ENCODE measurements around the gene PERCC1.

The PERCC1 gene

DNA sequence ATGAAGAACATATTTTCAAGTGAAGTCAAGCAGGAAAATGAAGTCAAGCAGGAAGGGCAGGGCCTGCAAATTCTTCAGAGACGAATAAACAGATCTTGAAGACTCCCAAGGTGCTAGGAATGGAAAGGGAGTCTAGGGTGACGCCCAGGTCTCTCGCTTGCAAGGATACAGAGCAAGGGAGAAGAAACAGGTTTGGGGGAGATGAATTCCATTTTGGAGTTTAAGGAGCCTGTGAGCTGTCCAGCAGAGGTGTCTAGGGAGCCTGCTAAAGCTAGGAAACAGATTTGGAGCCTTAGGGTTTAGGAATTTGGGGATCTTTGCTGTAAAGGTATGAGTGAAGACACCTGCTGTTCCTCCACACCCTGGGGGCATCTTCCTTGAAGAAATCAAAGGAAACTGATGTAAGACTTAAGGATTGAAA, 14.3 kb upstream of the PERCC1 start:
- TF ChIP-seq, protein P1, sequence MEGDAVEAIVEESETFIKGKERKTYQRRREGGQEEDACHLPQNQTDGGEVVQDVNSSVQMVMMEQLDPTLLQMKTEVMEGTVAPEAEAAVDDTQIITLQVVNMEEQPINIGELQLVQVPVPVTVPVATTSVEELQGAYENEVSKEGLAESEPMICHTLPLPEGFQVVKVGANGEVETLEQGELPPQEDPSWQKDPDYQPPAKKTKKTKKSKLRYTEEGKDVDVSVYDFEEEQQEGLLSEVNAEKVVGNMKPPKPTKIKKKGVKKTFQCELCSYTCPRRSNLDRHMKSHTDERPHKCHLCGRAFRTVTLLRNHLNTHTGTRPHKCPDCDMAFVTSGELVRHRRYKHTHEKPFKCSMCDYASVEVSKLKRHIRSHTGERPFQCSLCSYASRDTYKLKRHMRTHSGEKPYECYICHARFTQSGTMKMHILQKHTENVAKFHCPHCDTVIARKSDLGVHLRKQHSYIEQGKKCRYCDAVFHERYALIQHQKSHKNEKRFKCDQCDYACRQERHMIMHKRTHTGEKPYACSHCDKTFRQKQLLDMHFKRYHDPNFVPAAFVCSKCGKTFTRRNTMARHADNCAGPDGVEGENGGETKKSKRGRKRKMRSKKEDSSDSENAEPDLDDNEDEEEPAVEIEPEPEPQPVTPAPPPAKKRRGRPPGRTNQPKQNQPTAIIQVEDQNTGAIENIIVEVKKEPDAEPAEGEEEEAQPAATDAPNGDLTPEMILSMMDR (IDR thresholded peaks at IDR 0.05; ENCODE audit: control extremely low read depth, extremely low read depth, low read depth, missing control alignments), result no peak
- ChIA-PET POLR2A (interaction anchor here (0.6 kb wide), 1 partner anchor 8 kb away, joined by 4 read pairs; no protein-coding TSS in a partner anchor), CTCF (no interaction called here)
- DNase-seq (ENCODE audit: extremely low spot score), result no peak

DNA sequence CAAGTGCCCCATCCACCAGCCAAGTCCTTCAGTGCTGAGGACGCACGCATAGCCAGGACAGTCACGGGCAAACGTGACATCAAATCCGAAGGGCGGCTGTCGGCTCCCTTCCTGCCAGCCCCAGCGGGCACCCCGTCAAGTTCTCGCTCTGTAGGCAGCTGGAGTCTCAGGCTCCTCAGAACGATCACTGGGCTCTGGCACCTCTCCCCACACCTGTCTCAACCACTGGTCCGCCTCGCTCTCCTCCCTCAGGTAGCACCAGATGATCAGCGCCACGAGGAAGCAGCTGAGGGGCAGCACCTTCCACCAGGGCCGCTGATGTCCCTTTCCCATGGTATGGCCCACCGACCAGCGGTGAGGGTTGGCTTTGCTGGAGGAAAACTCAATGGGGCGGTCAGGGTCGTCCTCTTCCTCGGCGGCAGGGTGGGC, 10.8 kb upstream of the PERCC1 start:
- no peak for DNase-seq (ENCODE audit: extremely low spot score)
- TF ChIP-seq, protein P1 (IDR thresholded peaks at IDR 0.05; ENCODE audit: control extremely low read depth, extremely low read depth, low read depth, missing control alignments), result no peak
- ChIA-PET CTCF (interaction anchor here (0.7 to 1.4 kb wide), 4 partner anchors 56 to 363 kb away, joined by 3 to 4 read pairs (median 3); partner anchors contain the start of genes MAPK8IP3, NUBP2 and SPSB3), POLR2A (interaction anchor here (1.0 to 1.5 kb wide), 2 partner anchors 51 to 545 kb away, joined by 3 to 4 read pairs; no protein-coding TSS in a partner anchor)

DNA sequence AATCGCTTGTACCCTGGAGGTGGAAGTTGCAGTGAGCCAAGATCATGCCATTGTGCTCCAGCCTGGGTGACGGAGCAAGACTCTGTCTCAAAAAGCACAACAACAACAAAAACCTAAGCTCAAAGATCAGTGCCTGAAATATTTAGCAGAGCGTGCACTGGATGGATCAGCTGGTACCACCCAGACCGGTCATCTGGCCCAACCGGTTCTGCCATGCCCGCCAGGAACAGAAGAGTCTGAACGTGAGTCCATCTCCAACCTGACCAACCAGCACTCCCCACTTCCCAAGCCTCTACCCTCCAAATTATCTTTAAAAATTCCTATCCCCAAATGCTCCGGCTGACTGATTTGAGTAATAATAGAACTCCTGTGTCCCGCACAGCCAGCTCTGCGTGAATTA, 8.8 kb upstream of the PERCC1 start:
- TF ChIP-seq, protein P1 (IDR thresholded peaks at IDR 0.05; ENCODE audit: control extremely low read depth, extremely low read depth, low read depth, missing control alignments), result no peak
- ChIA-PET POLR2A (no interaction called here), CTCF (no interaction called here)
- no peak for DNase-seq (ENCODE audit: extremely low spot score)

DNA sequence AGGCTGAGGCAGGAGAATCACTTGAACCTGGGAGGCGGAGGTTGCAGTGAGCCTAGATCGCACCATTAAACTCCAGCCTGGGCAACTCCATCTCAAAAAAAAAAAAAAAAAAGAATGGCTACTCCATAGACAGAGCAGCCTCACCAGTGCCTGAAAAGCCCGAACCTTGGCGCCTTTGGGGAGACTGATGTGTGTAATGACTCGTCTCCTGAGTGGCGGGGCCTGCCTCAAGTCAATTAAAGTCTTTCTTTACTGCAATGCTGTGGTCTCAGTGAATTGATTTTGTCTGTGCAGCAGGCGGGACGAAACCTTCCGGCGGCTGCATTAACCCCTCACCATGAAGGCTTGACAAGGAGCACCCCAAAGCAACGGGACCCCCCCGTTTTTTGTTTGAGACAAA, 6.8 kb upstream of the PERCC1 start:
- TF ChIP-seq, protein P1 (IDR thresholded peaks at IDR 0.05; ENCODE audit: control extremely low read depth, extremely low read depth, low read depth, missing control alignments), result no peak
- POLR2A ChIA-PET, result no interaction called here
- no peak for DNase-seq (ENCODE audit: extremely low spot score)

DNA sequence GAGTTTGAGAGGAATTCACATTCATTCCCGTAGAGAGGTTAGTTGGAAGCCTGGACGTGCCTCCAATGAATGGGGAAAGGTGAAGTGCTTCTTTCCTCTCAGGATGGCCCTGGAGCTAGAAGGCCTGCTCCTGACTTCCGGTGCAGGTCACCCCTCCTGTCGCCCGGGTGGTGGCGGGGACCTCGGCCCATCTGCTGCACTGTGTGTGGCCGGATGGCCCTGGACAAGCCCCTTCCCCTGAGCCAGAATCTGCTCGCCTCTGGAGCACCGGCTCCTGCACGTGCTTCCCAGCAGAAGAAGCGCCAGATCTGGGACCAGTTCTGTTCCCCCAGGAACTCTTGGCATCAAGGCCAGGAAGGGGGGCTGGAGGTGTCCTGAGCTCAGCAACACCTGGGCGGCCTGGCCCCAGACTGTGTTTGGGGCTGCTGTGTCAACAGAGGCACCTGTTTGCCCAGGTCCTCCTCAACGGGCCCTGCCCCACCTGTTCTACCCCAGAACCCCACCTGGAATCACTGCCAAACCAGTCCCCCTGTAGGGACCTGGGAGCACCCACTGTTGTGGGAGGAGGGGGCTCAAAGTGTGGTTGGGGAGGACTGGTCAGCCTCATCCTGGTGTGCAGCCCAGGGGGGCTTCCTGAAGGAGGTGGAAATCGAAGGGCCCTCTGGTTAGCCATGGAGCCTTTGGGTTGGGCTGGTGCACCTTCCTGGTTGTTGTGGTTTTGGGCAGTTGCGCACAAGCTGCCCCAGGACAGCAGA, 5.1 kb upstream of the PERCC1 start:
- TF ChIP-seq, protein P1 (IDR thresholded peaks at IDR 0.05; ENCODE audit: control extremely low read depth, extremely low read depth, low read depth, missing control alignments), result no peak
- ChIA-PET CTCF (no interaction called here), POLR2A (no interaction called here)
- DNase-seq (ENCODE audit: extremely low spot score), result no peak

More for the DNA sequence above, 6.8 kb upstream of the PERCC1 start:
- CTCF ChIA-PET, result no interaction called here

- DNase-seq (ENCODE audit: extremely low spot score), result no peak
- TF ChIP-seq, protein P1 (IDR thresholded peaks at IDR 0.05; ENCODE audit: control extremely low read depth, extremely low read depth, low read depth, missing control alignments), result no peak
- CTCF ChIA-PET, result interaction anchor here (0.7 to 1.1 kb wide), 3 partner anchors 24 to 63 kb away, joined by 3 to 4 read pairs (median 3); no protein-coding TSS in a partner anchor
- POLR2A ChIA-PET, result no interaction called here
Observed at GRCh38 chr16:1426734-1427471, 4.0 kb upstream of the PERCC1 start.

All from GM10248 (cell line).